Psoas muscle (tissue), 8 donors: ENCODE results near the gene GRM1. TPM values are rescaled to one million over a fixed set of nuclear protein-coding genes. Genes with fewer than 3 reads are reported as not detected.

ENCODE experiments used
- ATAC-seq, 4 donors: fragments of 200-7000 bp; cut with Tn5 transposase; one replicate each; pipeline ENCODE4 v1.9.1; 2020; ENCODE audit warnings: moderate library complexity in 3 of 4, mild to moderate bottlenecking in 2 of 4
- DNase-seq, 2 donors: peaks; one replicate each; pipeline ENCODE4 v3.0.0-alpha.2; 2020
- H3K27ac ChIP-seq: fragments of 200-600 bp; one replicate; pipeline ENCODE4 v1.8.0; 2022
- H3K27me3 ChIP-seq, 3 donors: fragments of 200-600 bp in 1 of 3; one replicate each; pipeline versions ENCODE4 v1.6.1 to v1.8.0; 2013 to 2022; ENCODE audit warnings: low read length in 2 of 3, mild to moderate bottlenecking in 2 of 3, moderate library complexity in 1 of 3; ENCODE audit not compliant: insufficient read depth in 3 of 3
- H3K36me3 ChIP-seq, 2 donors: fragments of 200-600 bp in 1 of 2; one replicate each; pipeline versions ENCODE4 v1.6.1 to v1.8.0; 2013 to 2022; ENCODE audit warnings: low read depth in 1 of 2, mild to moderate bottlenecking in 1 of 2, moderate library complexity in 1 of 2; ENCODE audit not compliant: insufficient read depth in 1 of 2
- H3K4me1 ChIP-seq: fragments of 200-600 bp; one replicate; pipeline ENCODE4 v1.8.0; 2022
- H3K4me3 ChIP-seq: fragments of 200-600 bp; one replicate; pipeline ENCODE4 v1.8.0; 2022; ENCODE audit warnings: mild to moderate bottlenecking
- H3K9me3 ChIP-seq: fragments of 200-600 bp; one replicate; pipeline ENCODE4 v1.8.0; 2022
- WGBS, 3 donors: extraction: QIAGEN DNeasy Blood & Tissue Kit; methylation state at CpG; one replicate each; pipeline versions ENCODE4 v1.1.6 to v1.1.7; 2013; 5-methylcytosine and 5-hydroxymethylcytosine counted together
- intact Hi-C, 2 donors: fragments of 100-400 bp; cut with DNase I; formaldehyde crosslinking; loops; one replicate each; pipeline versions ENCODE4 v1.11.0 to v1.14.2; 2022
- polyA plus RNA-seq, 3 donors: library from polyadenylated mRNA; stranded (reverse); fragments of 200-250 nt; gene quantifications; one replicate each; pipeline ENCODE4 v1.2.3, GENCODE V29; 2013
- total RNA-seq, 4 donors: library from RNA; stranded (reverse); fragmentation: NEBNext Ultra II Directional in 2 of 4; extraction: Animal tissue kit (Norgen Biotek cat#: 25700) in 2 of 4; gene quantifications; one replicate each; pipeline versions ENCODE4 v1.2.1 to v1.2.4, GENCODE V29; 2021 to 2023
- TF ChIP-seq, protein P1 (sequence below): fragments of 200-600 bp; IDR thresholded peaks from one replicate; pipeline ENCODE4 v1.8.0; 2022; ENCODE audit warnings: antibody characterized with exemption
- donor health status: healthy with polysubstance abuse.
- donor health status: DM: no; HTN: no; CAD: no; lungs with moderate emphysema.
- donor health status: Bipolar disorder and iron deficiency.
- donor health status: healthy.
- donor health status: DM: yes; HTN: yes; CAD: no.
- donor health status: DM: no; HTN: no; CAD: no.
- donor health status: DM: no; HTN: no; CAD: no.
- donor health status: DM: yes; HTN: yes; CAD: no.

GRM1 gene
- total and polyA plus RNA-seq, 7 donors: 0.03 to 2.6 (median 0.07) TPM; not detected in 4

DNA sequence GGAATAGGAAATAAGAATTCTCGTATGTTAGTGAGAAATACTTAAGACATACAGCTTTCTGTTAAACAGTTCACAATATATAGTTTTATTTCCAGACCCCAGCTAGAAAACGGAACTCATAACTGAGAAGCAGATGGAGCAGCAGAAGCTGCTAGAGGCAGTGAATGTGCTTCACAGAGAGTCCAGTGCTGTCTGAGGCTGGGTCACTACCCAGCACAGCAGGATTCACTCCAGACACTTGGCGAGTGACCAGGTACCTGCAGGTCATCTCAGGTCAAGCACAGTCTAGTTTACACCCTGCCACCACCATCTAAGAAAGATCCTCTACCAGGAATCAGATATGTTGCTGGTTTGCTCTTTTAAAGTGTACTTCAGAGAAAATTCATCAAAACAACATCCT is 271.7 kb downstream of the GRM1 start:
- 46 to 55% (median 55%) methylated on average over 3 of the region's 3 CpGs for WGBS, 3 donors
- no peak for DNase-seq

DNA sequence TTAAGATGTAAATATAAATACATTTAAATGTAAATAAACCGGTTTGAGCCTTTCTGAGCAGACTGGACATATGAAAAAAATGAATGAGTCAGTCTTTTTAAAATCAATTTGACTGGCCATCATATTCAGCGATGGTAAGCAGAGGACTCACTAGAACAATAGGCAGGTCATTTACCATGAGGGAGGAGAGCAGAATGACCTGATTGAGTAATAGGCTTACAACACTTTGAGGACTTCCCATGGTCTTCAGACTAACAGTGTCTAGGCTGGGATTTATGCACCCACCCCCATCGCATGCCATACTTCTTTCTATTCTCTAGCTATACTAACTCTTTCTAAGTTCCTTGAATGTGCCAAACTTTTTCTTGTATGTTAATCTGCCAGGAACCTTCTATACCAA is 272.9 kb downstream of the GRM1 start:
- 85 to 91% (median 91%) methylated on average over 3 of the region's 3 CpGs for WGBS, 3 donors
- TF ChIP-seq, protein P1, sequence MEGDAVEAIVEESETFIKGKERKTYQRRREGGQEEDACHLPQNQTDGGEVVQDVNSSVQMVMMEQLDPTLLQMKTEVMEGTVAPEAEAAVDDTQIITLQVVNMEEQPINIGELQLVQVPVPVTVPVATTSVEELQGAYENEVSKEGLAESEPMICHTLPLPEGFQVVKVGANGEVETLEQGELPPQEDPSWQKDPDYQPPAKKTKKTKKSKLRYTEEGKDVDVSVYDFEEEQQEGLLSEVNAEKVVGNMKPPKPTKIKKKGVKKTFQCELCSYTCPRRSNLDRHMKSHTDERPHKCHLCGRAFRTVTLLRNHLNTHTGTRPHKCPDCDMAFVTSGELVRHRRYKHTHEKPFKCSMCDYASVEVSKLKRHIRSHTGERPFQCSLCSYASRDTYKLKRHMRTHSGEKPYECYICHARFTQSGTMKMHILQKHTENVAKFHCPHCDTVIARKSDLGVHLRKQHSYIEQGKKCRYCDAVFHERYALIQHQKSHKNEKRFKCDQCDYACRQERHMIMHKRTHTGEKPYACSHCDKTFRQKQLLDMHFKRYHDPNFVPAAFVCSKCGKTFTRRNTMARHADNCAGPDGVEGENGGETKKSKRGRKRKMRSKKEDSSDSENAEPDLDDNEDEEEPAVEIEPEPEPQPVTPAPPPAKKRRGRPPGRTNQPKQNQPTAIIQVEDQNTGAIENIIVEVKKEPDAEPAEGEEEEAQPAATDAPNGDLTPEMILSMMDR: no peak
- Histone ChIP-seq H3K27me3 (no peaks in the 10 kb centered on the region), H3K4me1 (no peaks in the 10 kb centered on the region), H3K27ac (no peak overlapping the region), H3K4me3 (no peak overlapping the region), H3K36me3 (no peaks in the 10 kb centered on the region), H3K9me3 (no peaks in the 10 kb centered on the region)
- DNase-seq (no peak), ATAC-seq (no peak)
- intact Hi-C loops: no loop called here

More for the DNA sequence above, 271.7 kb downstream of the GRM1 start:
- intact Hi-C loops: no loop called here
- TF ChIP-seq, protein P1: no peak
- Histone ChIP-seq H3K27ac (no peak overlapping the region), H3K36me3 (no peaks in the 10 kb centered on the region), H3K9me3 (no peaks in the 10 kb centered on the region), H3K4me1 (no peaks in the 10 kb centered on the region), H3K4me3 (no peak overlapping the region), H3K27me3 (no peaks in the 10 kb centered on the region)
- peak in 3 of 4 donors; percentile 54 to 74 (median 58) for ATAC-seq

GRCh38 chr6:146302994-146303393 is 274.1 kb downstream of the GRM1 start:
- Histone ChIP-seq H3K4me3 (no peak overlapping the region), H3K4me1 (no peaks in the 10 kb centered on the region), H3K27me3 (no peaks in the 10 kb centered on the region), H3K36me3 (no peaks in the 10 kb centered on the region), H3K27ac (no peak overlapping the region), H3K9me3 (no peaks in the 10 kb centered on the region)
- no peak for DNase-seq
- ATAC-seq: no peak
- TF ChIP-seq, protein P1: no peak
- intact Hi-C loops: no loop called here

DNA sequence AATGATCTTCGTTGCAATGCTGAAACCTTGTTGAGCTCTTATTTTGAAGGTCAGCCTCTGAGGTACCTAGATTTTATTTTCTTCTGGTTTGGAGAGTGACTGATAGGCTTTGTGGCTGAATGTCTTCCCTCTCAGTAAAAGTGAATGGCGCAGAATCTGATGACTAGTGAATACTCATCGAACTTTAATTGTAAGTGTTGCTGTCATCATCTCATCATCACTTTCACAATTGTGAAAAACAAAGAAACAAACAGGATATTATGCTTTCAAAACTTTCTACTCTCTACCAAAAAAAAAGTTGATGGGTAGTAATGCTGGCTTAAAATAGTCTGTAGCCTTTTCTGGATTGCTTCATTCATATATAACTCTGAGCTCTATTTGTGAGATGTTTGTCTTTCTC is 275.3 kb downstream of the GRM1 start:
- no peak overlapping the region for H3K27ac ChIP-seq
- no peaks in the 10 kb centered on the region for H3K4me1 ChIP-seq
- no peak overlapping the region for H3K4me3 ChIP-seq
- intact Hi-C loops: no loop called here
- ATAC-seq (no peak), DNase-seq (no peak)
- no peaks in the 10 kb centered on the region for H3K27me3 ChIP-seq
- H3K36me3 ChIP-seq: no peaks in the 10 kb centered on the region
- WGBS, 3 donors: 66 to 76% (median 76%) methylated on average over 3 of the region's 3 CpGs
- H3K9me3 ChIP-seq: no peaks in the 10 kb centered on the region
- TF ChIP-seq, protein P1: no peak

DNA sequence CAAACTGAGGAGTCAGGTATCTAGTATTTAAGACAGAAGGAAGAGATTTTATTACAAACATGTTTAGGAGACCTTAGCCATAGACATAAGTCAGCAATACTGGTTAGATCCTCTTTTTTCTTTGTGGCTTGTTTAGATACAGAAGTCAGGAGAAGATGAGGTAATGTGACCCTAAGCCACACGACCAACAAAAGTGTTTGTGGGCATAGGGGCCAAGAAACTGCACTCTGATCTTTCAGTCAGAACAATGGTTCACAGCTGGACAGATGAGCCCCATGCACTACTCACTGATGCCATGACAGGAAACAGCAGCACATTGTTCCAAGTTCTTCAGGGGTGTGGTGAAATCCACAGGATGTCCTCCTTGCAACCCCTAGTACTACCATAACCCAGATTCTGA is 276.2 kb downstream of the GRM1 start:
- Histone ChIP-seq H3K36me3 (no peaks in the 10 kb centered on the region), H3K9me3 (no peaks in the 10 kb centered on the region), H3K27ac (no peak overlapping the region), H3K27me3 (no peaks in the 10 kb centered on the region), H3K4me3 (no peak overlapping the region), H3K4me1 (no peaks in the 10 kb centered on the region)
- no peak for ATAC-seq
- WGBS, 3 donors: 14 to 24% (median 18%) methylated on average over 1 of the region's 1 CpG
- DNase-seq: no peak
- intact Hi-C loops: no loop called here
- TF ChIP-seq, protein P1: no peak
